GM19328 (cell line): ENCODE results near the gene NFAM1.

ENCODE experiments used
- ATAC-seq: cut with Tn5 transposase; IDR thresholded peaks from one replicate; pipeline ENCODE4 v1.9.1; 2021; ENCODE audit warnings: mild to moderate bottlenecking, moderate library complexity; ENCODE audit not compliant: unreplicated experiment

The NFAM1 gene

DNA sequence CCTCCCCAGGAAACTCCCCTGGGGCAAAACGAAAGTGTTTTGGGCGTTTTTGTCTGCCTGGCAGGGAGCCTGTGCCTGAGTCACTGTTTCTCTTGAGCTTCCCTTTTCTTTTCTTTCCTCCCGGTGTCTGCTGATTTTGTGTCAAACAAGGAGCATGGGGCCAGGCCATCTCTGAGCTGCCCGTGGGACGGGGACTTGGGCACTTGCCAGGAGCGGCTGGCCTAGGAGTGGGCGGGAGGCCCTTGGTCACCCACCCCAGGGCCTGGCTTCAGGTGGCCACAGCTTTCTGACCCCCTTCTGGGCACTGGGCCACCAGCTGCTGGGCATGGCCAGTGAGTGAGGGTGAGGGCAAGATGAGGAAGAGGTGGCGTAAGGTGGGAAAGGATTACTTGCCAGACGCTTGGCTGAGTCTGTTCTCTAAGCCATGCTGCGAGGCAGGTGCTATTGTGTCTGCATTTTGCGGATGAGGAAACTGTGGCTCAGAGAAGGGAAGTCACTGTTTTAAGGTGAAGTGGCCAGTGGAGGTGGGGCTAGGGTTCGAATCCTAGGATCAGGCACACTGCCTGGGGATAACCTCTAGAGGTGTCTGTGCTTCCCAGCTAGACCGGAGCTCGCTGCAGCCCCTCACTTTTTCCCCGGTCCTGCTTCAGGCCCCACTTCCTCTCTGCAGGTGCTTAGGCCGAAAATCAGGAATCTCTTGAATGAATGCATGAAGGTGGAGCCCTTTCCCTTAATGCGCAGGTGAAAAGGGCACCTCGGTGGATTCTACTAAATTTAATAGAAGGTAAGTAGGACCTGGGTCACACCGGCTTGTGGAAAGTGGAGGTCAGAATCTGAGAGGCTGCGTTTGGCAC is 7.8 kb upstream of the NFAM1 start:
- ATAC-seq = no peak

DNA sequence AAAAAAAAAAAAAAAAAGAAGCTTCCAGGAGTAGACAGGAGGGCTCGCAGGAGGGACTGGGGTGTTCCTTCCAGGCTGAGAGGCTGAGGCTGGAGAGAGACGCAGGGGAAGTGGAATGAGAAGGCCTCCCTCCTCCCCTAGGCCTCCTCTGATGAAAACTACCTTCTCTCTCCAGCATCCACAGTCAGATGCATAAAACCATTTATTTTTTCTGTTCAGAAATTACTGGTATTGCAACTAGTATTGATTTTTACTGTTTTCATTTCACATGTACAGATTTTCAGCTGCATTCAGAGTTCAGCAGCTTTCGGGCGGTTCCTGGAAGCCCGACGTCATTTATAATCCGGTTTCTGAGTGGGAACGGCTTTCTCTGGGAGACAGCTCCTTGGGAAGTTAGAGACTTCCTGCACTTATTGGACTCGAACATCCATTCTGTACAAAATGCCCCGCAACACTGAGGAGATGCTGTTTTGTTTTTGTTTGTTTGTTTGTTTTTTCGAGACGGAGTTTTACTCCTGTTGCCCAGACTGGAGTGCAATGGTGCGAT is 6.9 kb upstream of the NFAM1 start:
- no peak for ATAC-seq

DNA sequence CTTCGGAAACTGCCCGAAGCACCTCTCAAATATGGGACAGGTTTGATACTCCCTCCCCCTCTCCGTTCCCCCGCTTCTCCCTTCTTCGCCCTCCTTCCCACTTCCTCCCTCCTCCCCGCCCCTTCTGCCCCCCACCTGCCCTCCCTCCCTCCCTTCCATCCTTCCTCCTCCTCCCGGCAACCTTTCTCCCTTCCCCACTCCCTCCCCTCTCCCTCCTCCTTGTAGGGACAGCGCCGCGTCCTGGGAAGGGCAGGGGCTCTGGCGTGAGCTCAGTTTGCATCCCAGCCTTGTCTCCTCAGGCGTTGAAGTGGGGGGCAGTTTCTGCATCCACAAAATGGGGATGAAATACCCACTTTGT is 6.1 kb upstream of the NFAM1 start:
- ATAC-seq = no peak

DNA sequence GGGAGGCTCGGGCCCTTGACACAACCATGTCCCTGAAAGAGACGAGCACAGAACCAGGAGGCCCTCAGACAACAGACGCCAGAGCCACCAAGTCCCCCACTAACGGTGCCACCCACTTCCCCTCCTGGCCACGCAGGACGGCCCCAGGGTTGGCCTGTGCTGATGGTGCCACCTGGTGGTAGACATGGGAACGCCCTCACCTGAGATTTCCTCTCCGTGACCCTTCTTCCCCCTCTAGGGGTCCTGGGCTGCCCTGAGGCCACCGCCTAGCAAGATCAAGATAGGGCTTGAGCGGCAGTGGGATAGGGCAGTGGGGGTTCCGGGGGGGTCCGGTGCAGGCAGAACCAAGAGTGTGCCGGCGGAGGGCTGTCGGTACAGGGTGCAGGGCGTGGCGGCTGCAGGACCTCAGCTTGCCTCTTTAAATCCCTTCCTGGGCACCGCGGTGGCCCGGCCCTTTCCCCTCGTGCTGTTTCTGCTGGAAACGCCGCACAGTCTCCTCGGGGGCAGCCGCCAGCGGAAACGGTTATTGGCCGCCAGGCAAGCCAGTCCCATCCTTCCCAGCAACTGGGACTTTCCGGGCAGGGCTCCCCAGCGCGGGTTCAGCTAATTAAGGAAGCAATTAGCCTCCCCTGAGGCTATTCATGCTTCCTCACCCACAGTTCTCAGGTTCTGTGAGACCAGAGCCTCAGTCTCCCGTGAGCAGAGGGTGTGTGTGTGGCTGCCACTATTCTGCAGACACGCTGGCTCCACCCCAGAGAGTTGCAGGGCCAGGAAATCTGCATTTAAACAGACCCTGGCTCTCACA is 5.5 kb upstream of the NFAM1 start:
- no peak for ATAC-seq

DNA sequence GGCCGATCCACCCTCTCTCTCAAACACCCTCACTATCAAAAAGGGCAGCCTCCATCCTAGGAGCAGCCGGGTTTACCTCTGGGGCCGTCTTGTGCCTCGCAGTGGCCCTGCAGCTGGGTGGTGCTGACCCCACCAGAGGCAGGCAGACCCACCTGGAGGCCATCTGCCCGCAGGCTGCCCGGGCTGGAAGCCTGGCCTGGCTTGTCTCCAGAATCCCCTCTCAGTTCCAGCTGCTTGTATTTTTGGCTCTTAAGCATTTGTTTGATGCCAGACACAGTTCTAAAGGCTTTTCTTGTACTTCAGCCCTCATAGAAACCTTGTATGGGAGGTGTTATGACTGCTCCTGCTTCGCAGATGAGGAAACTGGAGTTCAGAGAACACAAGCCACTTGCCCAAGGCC is 4.2 kb upstream of the NFAM1 start:
- ATAC-seq = no peak

DNA sequence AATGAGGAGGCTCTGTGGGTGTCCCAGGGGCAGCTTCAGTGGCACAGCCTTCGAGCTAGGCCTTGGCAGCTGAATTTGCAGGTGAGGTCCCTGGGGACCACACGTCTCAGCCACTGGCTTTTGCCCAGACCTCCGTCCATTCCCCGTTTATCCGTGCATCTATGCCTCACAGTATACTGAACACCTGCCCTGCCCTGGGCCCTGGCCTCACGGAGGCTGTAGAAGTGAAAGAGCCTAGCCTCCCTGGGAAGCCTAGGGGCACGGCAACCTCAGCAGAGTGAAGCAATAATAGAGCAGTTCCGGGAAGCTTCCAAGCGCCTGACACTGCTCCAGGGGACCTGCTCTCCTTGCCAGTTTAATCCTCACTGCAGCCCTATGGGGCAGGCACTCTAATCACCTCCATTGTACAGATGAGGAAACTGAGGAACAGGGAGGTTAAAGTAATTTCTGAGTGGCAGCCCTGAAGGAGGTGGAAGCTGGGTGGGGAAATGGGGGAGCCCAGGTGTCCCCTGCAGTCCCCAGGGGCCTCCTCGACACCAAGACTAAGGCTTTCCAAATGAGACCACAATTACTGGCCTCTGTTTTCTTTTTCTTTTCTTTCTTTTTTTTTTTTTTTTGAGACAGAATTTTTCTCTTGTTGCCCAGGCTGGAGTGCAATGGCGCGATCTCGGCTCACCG is 2.7 kb upstream of the NFAM1 start:
- ATAC-seq = no peak

DNA sequence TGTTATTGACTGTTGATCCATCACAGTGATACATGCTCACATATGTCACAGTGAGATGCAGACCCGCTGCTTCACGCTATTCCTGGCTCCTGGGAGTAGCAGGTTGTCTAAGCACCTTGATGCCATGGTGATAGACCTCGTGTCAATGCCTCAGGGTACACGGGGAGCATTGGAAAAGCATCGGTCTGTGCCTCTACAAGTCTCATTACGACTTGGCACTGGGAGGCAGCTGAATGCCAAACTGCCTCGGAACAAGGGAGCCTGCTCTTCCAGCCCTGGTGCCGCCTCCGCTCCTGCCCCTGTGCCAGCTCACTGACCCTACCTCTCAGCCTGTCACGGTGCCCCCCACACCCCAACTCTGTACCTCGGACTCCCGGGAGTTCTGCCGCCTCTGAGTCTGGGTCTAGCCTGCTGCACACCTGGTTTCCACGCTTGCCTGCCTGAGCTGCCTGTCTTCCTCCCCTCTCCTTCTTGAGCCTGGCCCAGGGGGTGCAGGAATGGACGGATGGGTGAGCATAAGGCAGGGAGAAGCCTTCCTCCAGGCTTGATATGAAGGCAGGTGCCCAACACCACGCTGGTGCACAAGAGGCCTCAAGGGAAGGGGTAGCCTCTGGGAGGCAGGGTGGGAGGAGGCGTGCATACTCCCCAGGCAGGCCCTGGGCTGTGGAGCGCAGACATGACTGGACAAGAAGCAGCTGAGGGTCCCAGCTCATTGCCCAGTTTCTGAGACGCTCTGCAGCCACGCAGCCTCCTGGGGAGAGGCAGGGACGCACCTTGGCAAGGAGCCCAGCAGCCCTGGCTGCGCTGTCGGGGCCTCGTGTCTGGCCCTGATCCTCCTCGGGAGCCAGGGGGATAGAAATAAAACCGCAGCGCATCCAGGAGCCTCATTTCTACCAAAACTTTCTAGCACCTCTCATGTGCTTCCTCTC is 1.8 kb upstream of the NFAM1 start:
- ATAC-seq = no peak

DNA sequence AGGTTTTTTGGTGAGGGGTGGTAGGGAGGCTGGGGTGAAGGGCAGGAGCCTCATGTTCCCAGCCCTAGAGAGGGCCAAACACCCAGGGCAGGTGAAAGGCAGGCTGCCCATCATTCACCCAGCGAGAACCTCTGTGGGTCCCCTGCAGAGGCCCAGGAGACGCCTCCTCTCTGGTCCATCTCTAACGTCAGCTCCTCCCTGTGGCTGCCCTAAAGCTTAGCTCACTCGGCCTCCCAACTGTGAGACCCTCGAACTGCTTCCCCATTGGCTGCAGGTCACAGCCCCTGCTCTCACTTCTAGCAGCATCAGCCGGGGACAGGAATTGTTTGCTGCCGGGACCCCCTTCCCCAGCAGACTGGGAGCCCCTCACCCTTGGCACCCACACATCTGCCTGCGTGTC is 615 bp upstream of the NFAM1 start:
- no peak for ATAC-seq

DNA sequence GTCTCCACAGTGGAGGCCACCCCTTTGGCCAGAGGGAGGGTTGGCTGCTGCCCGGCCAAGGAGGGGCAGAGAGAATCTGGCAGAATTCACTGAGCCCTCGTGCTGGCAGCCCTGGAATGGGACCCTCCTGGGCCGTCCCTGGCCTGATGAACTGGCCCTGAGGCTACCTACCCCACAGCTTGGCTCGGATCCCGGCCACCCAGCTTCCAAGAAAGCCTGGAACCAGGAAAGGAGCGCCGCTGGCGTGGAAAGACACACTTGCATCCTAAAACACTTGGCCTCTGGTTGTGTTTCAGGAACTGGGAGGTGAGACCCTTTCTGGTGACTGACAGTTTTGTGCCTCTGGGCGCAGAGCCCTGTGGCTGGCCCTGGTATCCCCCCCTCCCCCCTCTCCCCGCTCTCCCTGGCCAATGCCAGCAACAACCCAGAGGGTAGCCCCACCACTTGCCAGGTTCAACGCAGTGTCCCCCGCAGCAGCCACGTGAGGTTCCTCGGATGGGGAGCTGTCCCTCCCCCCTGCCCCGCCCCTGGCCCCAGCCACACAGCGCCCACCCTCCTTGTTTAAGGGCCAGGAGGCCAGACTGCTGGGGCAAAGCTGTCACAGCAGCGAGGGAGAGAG is 693 bp downstream of the NFAM1 start:
- ATAC-seq = no peak

DNA sequence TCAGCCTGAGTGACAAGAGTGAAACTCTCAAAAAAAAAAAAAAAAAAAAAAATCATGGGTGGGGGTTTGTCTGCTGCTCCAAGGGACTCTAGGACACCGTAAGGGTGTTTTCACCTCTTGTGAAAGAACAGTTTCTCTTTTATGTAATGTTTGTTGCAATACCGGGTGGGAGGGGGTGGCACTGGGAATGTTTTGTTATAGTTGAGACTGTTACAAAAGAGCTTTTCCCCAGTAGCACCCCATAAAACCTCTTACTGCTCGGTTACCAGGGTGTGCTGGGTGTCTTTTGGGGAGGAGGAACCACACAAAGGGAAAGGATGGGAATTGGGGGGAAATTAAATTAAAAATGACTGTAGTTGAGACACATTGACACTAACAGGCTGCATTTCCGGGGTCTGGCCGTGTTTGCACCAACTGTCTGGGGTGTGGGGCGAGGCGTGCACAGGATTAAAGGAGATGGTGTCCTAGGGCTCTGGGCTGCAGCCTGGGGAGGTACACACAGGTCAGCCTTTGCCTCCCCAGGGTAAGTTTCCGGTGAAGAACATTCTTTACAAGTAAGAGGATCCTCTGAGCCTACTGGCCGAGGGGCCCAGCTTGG is 1.6 kb downstream of the NFAM1 start:
- ATAC-seq = no peak

DNA sequence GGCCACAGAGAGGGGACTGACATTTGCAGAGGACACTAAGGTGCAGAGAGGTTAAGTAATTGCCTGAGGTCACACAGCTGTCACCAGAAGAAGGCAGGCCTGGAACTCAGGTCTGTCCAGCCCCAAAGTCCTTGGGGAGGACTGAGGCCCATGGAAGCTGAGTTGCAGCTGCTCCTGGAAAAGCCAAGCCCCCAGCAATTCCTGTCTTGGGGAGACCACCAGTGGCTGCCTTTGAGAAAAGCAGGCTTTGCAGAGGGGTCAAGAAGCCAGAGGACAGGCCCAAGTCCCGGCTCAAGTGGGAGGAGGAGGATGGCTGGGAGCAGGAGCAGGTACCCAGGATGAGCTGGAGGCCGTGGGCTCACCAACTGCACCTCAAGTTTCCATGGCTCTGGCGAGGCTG is 3.4 kb downstream of the NFAM1 start:
- ATAC-seq = no peak

DNA sequence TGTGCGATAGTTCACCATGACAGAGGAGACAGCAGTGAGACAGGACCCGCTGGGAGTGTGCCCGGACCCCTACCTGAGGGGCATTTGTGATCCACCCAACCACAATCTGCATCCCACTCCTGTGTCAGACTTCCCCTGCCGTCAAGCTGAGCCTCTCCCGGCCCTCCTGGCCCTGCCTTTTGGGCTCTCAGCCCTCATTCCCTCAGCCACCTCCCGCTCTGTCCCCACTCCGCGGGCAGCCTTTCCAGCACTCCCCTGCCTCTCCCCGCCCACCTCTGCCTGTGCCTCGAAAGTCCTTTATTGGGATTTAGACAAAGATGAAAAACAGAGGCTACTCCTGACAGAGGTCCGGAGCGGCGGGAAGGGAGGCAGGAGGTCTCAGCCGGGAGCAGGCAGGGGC is 4.2 kb downstream of the NFAM1 start:
- no peak for ATAC-seq

DNA sequence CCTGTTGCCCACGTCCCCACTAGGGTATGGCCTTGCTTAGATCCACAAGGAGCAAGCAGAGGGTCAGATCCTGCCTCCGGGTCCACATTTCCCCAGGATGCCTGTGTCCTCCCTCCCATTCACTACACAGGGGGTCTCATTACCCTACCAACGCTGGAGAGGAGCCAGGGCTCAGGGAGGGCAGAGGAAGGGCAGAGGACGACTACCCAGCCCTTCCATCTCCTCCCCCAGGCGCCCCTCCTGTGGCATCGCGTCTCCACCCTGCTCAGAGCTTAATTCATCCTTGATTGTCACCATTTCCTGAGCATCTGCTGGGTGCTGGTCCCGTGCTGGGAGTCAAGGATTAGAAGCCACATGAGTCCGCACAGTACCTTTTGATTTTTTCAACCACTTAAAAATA is 5.0 kb downstream of the NFAM1 start:
- no peak for ATAC-seq

DNA sequence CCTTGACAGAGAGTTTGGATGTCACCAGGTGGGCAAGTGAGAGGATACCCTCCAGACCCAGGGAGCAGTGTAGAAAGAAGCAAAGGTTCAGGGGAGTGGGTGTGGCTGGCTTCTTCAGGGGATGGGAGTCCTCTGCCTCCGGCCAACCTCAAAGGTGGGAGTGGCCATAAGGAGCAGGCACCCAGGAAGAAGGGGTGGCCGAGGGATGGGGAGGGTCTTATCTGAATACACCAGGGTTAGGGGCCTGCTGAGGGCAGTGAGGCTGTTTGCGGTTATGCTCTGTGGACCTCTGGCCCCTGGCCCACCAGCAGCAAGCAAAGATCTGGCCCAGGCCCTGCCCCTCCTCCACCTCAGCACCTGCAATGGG is 6.2 kb downstream of the NFAM1 start:
- ATAC-seq = no peak

DNA sequence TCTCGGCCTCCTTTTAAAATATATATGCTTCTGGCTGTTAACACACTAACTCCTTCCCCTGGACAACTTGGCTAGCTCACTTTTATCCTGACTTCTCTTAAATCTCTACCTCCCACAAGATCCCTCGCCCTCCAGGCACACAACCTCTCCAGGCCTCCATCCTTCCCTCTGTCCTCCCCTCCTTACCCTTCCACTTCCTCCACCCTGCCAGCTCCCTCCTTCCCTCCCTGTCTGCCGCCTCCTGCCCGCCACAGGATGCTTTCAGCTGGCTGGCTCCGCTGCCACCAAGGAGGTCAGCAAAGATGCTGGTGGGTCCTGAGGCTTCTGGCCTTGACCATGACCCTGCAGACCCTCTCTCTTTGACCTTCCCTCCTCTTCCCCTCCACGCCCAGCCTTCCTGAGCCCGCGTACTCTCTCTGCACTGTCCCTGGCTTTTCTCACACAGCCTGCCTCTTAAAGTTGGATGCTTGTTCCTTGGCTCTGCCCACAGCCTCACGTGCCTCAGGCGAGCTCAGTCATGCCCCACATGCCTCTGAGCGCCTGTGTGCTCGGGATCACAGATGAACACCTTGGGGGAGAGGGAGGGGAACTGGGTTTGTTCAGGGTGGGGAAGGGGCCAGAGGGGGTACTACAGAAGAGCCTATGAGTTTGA is 6.7 kb downstream of the NFAM1 start:
- ATAC-seq = no peak

DNA sequence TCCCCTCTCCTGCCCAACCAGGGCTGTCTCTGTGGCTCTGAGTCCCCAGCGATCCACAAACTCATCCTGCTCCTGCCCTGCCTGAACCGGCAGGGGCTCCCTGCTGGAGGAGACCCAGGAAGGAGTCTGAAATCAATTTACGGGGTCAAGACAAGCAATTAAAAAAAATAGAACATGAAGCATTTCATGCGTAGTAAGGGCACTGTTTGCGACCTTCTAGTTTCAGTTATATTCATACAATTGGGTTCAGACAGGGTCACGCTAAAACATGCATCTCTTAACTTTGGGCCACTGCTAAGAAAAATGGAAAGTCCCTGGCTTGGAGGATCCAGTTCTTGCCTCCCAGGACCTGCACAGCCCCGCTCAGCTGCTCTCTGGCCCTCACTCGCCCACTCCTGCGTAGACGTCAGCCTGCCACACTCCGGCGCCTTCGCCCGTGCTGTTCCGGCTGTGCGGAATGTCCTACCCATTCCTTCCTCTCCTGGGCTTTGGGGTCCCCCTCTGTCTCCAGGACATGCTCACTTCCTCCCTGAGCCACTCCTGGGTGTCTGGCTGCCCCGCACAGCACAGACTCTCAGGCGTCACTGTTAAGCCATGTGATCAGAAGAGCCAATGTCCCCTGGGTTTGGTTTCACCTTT is 12.8 kb downstream of the NFAM1 start:
- ATAC-seq = no peak

DNA sequence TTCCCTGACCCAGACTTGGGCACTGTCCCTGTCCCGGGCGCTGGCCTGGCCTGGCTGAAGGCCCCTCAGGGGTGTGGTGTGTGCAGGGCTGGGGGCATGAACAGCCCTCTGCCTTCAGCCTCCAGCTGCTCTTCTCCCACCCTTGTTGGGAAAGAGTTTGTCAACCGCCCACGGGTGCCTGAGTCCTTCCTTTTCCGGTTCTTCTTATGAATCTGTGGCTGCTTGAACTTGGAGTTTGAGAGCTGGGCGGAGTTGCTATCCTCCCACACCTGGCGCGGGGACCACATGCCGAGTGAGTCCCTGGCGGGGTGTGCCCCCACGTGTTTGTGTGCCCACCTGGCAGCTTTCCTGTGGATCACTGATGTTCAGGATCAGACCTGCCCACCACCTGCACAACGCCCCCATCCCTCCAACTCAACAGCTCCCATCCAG is 13.4 kb downstream of the NFAM1 start:
- ATAC-seq = no peak

DNA sequence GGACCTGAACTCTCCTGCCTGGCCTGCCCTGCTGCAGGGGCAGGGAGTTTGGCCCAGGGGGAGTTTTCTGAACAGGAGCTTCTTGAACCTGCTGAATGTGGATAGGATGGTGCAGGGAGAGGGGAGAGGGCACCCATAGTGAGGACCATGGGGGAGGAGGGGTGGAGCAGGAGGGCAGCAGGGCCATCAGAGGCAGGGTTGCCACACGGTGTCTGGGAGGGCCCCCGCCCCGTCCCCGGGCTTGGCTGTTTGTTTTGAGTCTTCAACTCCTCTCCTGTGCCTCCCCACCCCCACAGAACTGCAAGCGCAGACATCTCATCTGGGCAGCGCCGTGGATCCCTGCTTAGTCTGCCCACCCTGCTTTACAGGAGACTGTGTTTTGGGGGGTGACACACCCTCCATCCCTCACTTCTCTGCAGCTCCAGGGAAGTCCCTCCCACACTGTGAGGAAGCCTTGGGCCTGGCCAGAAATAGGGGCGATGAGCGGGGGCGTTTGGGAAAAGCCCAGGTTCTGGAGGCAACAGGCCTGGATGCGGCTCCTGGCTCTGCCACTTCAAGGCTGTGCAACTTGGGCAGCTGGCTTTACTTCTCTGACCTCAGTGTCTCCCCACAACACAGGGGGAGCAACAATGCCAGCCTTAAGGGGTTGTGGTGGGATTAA is 14.4 kb downstream of the NFAM1 start:
- no peak for ATAC-seq
